Prostate gland (tissue), 2 donors: ENCODE results near the gene ADGRG7.
"Not testable (repeated sequence)": the region's sequence is repeated elsewhere in the genome, so short reads cannot be mapped to it uniquely, and the experiment has no call there.

Experiments
- POLR2AphosphoS5 ChIP-seq: sonication (generic); formaldehyde crosslinking; IDR thresholded peaks from one replicate; pipeline ENCODE4 v1.6.1; 2017; ENCODE audit warnings: antibody characterized with exemption
- TF ChIP-seq, protein P1 (sequence below), 4 experiments: fragments of 200-600 bp in 2 of 4; fragments of 450-650 bp in 2 of 4; sonication (generic) in 2 of 4; IDR thresholded peaks; 1 replicate in 3 of 4; 2 replicates in 1 of 4; pipeline ENCODE4 v1.5.1; 2016 to 2019; ENCODE audit warnings: antibody characterized with exemption in 4 of 4, mild to moderate bottlenecking in 2 of 4, moderate library complexity in 2 of 4

DNA sequence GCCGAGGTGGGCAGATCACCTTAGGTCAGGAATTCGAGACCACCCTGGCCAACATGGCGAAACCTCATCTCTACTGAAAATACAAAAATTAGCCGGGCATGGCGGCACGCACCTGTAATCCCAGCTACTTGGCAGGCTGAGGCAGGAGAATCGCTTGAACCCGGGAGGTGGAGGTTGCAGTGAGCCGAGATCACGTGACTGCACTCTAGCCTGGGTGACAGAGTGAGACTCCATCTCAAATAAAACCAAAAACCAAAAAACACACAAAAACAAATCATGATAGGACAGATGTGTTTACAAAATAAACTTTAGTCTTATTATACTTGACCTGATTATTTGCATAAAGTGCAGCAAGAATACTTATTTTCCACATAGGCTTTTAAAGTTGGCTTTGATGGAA lies 27.2 kb upstream of the ADGRG7 start:
- TF ChIP-seq, protein P1, sequence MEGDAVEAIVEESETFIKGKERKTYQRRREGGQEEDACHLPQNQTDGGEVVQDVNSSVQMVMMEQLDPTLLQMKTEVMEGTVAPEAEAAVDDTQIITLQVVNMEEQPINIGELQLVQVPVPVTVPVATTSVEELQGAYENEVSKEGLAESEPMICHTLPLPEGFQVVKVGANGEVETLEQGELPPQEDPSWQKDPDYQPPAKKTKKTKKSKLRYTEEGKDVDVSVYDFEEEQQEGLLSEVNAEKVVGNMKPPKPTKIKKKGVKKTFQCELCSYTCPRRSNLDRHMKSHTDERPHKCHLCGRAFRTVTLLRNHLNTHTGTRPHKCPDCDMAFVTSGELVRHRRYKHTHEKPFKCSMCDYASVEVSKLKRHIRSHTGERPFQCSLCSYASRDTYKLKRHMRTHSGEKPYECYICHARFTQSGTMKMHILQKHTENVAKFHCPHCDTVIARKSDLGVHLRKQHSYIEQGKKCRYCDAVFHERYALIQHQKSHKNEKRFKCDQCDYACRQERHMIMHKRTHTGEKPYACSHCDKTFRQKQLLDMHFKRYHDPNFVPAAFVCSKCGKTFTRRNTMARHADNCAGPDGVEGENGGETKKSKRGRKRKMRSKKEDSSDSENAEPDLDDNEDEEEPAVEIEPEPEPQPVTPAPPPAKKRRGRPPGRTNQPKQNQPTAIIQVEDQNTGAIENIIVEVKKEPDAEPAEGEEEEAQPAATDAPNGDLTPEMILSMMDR (IDR thresholded peaks at IDR 0.05): not testable (repeated sequence)
- TF ChIP-seq POLR2AphosphoS5: not testable (repeated sequence)
